HT-29 (cell line): Measurements from ENCODE around the gene SAMD9. TPM values are rescaled to one million over a fixed set of nuclear protein-coding genes. Genes with fewer than 3 reads are reported as not detected.

ENCODE experiments used
- total RNA-seq: library from RNA; depleted of rRNA; stranded (reverse); fragments of >200 nt; shearing (Covaris generic); gene quantifications from 2 replicates; pipeline ENCODE4 v1.2.3, GENCODE V29; 2014; rRNA removed

Gene SAMD9
- total RNA-seq, 1 experiment from 2014 or later, result 8.3 TPM

Other genes with a start within 250 kb of the SAMD9 start
- gene SAMD9L, start 30.4 kb upstream of the SAMD9 start, total RNA-seq, result 0.33 and 0.37 TPM in 2 replicates
- gene HEPACAM2, start 108.5 kb upstream of the SAMD9 start, total RNA-seq, result 1.9 and 2.3 TPM in 2 replicates
- 9.3 and 15.9 TPM in 2 replicates for gene VPS50, start 114.4 kb upstream of the SAMD9 start, total RNA-seq